ENCODE results near the gene CSMD2.

CSMD2 gene

GRCh38 chr1:33471416-33471815, 693.6 kb downstream of the CSMD2 start:
- TF ChIP-seq CTCF (IDR thresholded peaks at IDR 0.05), result no peak
- no peak for DNase-seq (ENCODE audit: low spot score)
- H3K4me3 ChIP-seq, result no peak overlapping the region
- peak overlapping the region; percentile 29 to 84 for H3K27ac ChIP-seq

- peak; percentile 72 for TF ChIP-seq CTCF (IDR thresholded peaks at IDR 0.05)
- DNase-seq (ENCODE audit: low spot score), result no peak
- Histone ChIP-seq H3K4me3 (no peak overlapping the region), H3K27ac (peak overlapping the region; percentile 28 to 31)
Observed at GRCh38 chr1:33470495-33471012, 694.5 kb downstream of the CSMD2 start.

GRCh38 chr1:33469691-33470090, 695.3 kb downstream of the CSMD2 start:
- H3K4me3 ChIP-seq, result no peak overlapping the region
- no peak overlapping the region for H3K27ac ChIP-seq
- DNase-seq (ENCODE audit: low spot score), result no peak
- no peak for TF ChIP-seq CTCF (IDR thresholded peaks at IDR 0.05)

GRCh38 chr1:33468967-33469366, 696.1 kb downstream of the CSMD2 start:
- no peak for TF ChIP-seq CTCF (IDR thresholded peaks at IDR 0.05)
- DNase-seq (ENCODE audit: low spot score), result no peak
- Histone ChIP-seq H3K27ac (no peak overlapping the region), H3K4me3 (no peak overlapping the region)

- Histone ChIP-seq H3K27ac (no peak overlapping the region), H3K4me3 (no peak overlapping the region)
- no peak for TF ChIP-seq CTCF (IDR thresholded peaks at IDR 0.05)
- DNase-seq (ENCODE audit: low spot score), result no peak
Observed at GRCh38 chr1:33468531-33468930, 696.5 kb downstream of the CSMD2 start.

GRCh38 chr1:33468011-33468410, 697.0 kb downstream of the CSMD2 start:
- Histone ChIP-seq H3K4me3 (no peak overlapping the region), H3K27ac (no peak overlapping the region)
- TF ChIP-seq CTCF (IDR thresholded peaks at IDR 0.05), result no peak
- no peak for DNase-seq (ENCODE audit: low spot score)

- DNase-seq (ENCODE audit: low spot score), result no peak
- no peak for TF ChIP-seq CTCF (IDR thresholded peaks at IDR 0.05)
- no peak overlapping the region for H3K27ac ChIP-seq
- no peak overlapping the region for H3K4me3 ChIP-seq
Observed at GRCh38 chr1:33466159-33466558, 698.9 kb downstream of the CSMD2 start.

Data from coronary artery (tissue), 2 donors.